ENCODE measurements around the gene ARF1. TPM values are rescaled to one million over a fixed set of nuclear protein-coding genes. Genes with fewer than 3 reads are reported as not detected.

ARF1 gene
- total and polyA plus RNA-seq, 2 of the 13 experiments (the other 11 are each of a cell fraction or from before 2014, with no cell fraction given), result 186 to 327 TPM

- TF ChIP-seq CTCF (CRISPR knock-in tag; IDR thresholded peaks at IDR 0.05), result 0 out of 2 replicates have a peak, but pooled peaks have one; percentile 7
- 0 out of 2 replicates have a peak, but pooled peaks have one; percentile 31 for TF ChIP-seq ZNF724P (CRISPR knock-in tag; IDR thresholded peaks at IDR 0.05; ENCODE audit: borderline replicate concordance)
- TF ChIP-seq ZFP82 (CRISPR knock-in tag; IDR thresholded peaks at IDR 0.05; ENCODE audit: borderline replicate concordance), result peak; percentile 23; the same call in 1 of the 2 replicates
- TF ChIP-seq MED13 (CRISPR knock-in tag; IDR thresholded peaks at IDR 0.05), result no peak
- TF ChIP-seq MEIS1 (CRISPR knock-in tag; IDR thresholded peaks at IDR 0.05; ENCODE audit: borderline replicate concordance), result peak; percentile 47
- TF ChIP-seq NR2F1 (CRISPR knock-in tag; IDR thresholded peaks at IDR 0.05), result no peak
- no peak for TF ChIP-seq TRAFD1 (CRISPR knock-in tag; IDR thresholded peaks at IDR 0.05; ENCODE audit: borderline replicate concordance)
- no peak for TF ChIP-seq ZNF256 (CRISPR knock-in tag; conservative IDR thresholded peaks at IDR 0.05)
- TF ChIP-seq HNRNPK (IDR thresholded peaks at IDR 0.05; ENCODE audit: low read depth, low read length, poor library complexity, severe bottlenecking), result no peak
- TF ChIP-seq GATA4 (IDR thresholded peaks at IDR 0.05; ENCODE audit: borderline replicate concordance, low read depth), result no peak
- no peak for TF ChIP-seq TCF12 (IDR thresholded peaks at IDR 0.05)
- TF ChIP-seq TCF12 (CRISPR knock-in tag; IDR thresholded peaks at IDR 0.05), result no peak
- 0 out of 2 replicates have a peak, but pooled peaks have one; percentile 15 for TF ChIP-seq ZNF121 (CRISPR knock-in tag; IDR thresholded peaks at IDR 0.05)
- no peak for TF ChIP-seq E2F1 (CRISPR knock-in tag; IDR thresholded peaks at IDR 0.05)
- no peak for TF ChIP-seq HNF4A (CRISPR knock-in tag; IDR thresholded peaks at IDR 0.05)
- TF ChIP-seq SNRNP70 (IDR thresholded peaks at IDR 0.05; ENCODE audit: low read depth, low read length), result no peak
- peak; percentile 81 for TF ChIP-seq ZNF891 (CRISPR knock-in tag; IDR thresholded peaks at IDR 0.05)
- TF ChIP-seq MAFK (conservative IDR thresholded peaks at IDR 0.05 in 1 of 2, IDR thresholded peaks at IDR 0.05 in 1 of 2; ENCODE audit: low read length in 2 of 2), result no peak
- peak; percentile 70; the same call in 1 of the 2 replicates for TF ChIP-seq ZNF772 (CRISPR knock-in tag; IDR thresholded peaks at IDR 0.05)
These were observed 686 bp downstream of the ARF1 start (continued) for GRCh38 chr1:228082918-228083870.
